Right hindlimb (tissue), 1 donor: ENCODE measurements around the gene BCL2L15.

Experiments
- DNase-seq: peaks from one replicate; pipeline ENCODE4 v3.0.0-alpha.2; 2018

Gene BCL2L15

GRCh38 chr1:113887402-113888175 lies at the start of gene BCL2L15:
Gene BCL2L15, minus strand, starts transcription at chr1:113887581. Its CDS starts 206 bp downstream, at chr1:113887375.
- DNase-seq: no peak

GRCh38 chr1:113937146-113937545 lies 49.8 kb upstream of the BCL2L15 start:
- DNase-seq: no peak

- no peak for DNase-seq
Observed at GRCh38 chr1:113935970-113936369, 48.6 kb upstream of the BCL2L15 start.

GRCh38 chr1:113935176-113935575 lies 47.8 kb upstream of the BCL2L15 start:
- DNase-seq: no peak

GRCh38 chr1:113934511-113935055 lies 47.2 kb upstream of the BCL2L15 start:
- DNase-seq: no peak

- no peak for DNase-seq
Observed at GRCh38 chr1:113934006-113934405, 46.6 kb upstream of the BCL2L15 start.

GRCh38 chr1:113931451-113931851 lies 44.1 kb upstream of the BCL2L15 start:
- no peak for DNase-seq

GRCh38 chr1:113930499-113931161 lies 43.2 kb upstream of the BCL2L15 start:
- peak; percentile 56 for DNase-seq

- peak; percentile 58 for DNase-seq
Observed at GRCh38 chr1:113929750-113930498, 42.5 kb upstream of the BCL2L15 start.

- DNase-seq: peak; percentile 97
Observed at GRCh38 chr1:113928941-113929749, 41.8 kb upstream of the BCL2L15 start, which contains the start of gene HIPK1. Gene HIPK1, plus strand, starts transcription at chr1:113929324.

- DNase-seq: no peak
Observed at GRCh38 chr1:113928187-113928930, 41.0 kb upstream of the BCL2L15 start.

- no peak for DNase-seq
Observed at GRCh38 chr1:113924473-113924872, 37.1 kb upstream of the BCL2L15 start.

GRCh38 chr1:113922957-113923356 lies 35.6 kb upstream of the BCL2L15 start:
- DNase-seq: no peak

- DNase-seq: no peak
Observed at GRCh38 chr1:113918243-113918642, 30.9 kb upstream of the BCL2L15 start.

- no peak for DNase-seq
Observed at GRCh38 chr1:113917400-113918082, 30.2 kb upstream of the BCL2L15 start.

GRCh38 chr1:113916974-113917373 lies 29.6 kb upstream of the BCL2L15 start:
- no peak for DNase-seq

GRCh38 chr1:113913887-113914664 lies 26.7 kb upstream of the BCL2L15 start:
- DNase-seq: no peak

- no peak for DNase-seq
Observed at GRCh38 chr1:113913312-113913668, 25.9 kb upstream of the BCL2L15 start.

- peak; percentile 85 for DNase-seq
Observed at GRCh38 chr1:113912594-113913311, 25.4 kb upstream of the BCL2L15 start.
